ENCODE measurements around the gene UBXN6. TPM values are rescaled to one million over a fixed set of nuclear protein-coding genes. Genes with fewer than 3 reads are reported as not detected.

Gene UBXN6
- total and polyA plus RNA-seq, 5 donors, result 99.8 to 135 (median 123) TPM

GRCh38 chr19:4454747-4455718, 2.6 kb downstream of the UBXN6 start:
- 54% methylated on average over 29 of the region's 29 CpGs for WGBS
- no peak overlapping the region for H3K4me3 ChIP-seq (ENCODE audit: low read length)
- DNase-seq (peak; percentile 36 to 65 (median 60)), ATAC-seq (peak; percentile 3 to 8)
- H3K9me3 ChIP-seq (ENCODE audit: control insufficient read depth, low read length), result no peaks in the 10 kb centered on the region
- H3K4me1 ChIP-seq (ENCODE audit: control insufficient read depth, insufficient read depth, low read length), result peaks cover 16% of the 10 kb centered on the region
- peak overlapping the region; percentile 40 for H3K27ac ChIP-seq (ENCODE audit: low read length)
- no peaks in the 10 kb centered on the region for H3K27me3 ChIP-seq (ENCODE audit: control insufficient read depth, insufficient read depth)
- intact Hi-C loops (cut with DNase I), result loop anchor here in 1 of 4 donors (10.0 kb wide), 1 partner anchor 50 kb away; the partner anchor contains the start of genes CHAF1A and SH3GL1

- ATAC-seq (no peak), DNase-seq (peak in 2 of 3 donors; percentile 48 to 55)
- Histone ChIP-seq H3K9me3 (ENCODE audit: control insufficient read depth, low read length) (no peaks in the 10 kb centered on the region), H3K27ac (ENCODE audit: low read length) (no peak overlapping the region), H3K4me1 (ENCODE audit: control insufficient read depth, insufficient read depth, low read length) (peaks cover 16% of the 10 kb centered on the region), H3K4me3 (ENCODE audit: low read length) (no peak overlapping the region), H3K27me3 (ENCODE audit: control insufficient read depth, insufficient read depth) (no peaks in the 10 kb centered on the region)
- 69% methylated on average over 34 of the region's 34 CpGs for WGBS
- intact Hi-C loops (cut with DNase I), result loop anchor here in 1 of 4 donors (10.0 kb wide), 1 partner anchor 49 kb away; the partner anchor contains the start of genes CHAF1A and SH3GL1
These were observed 4.1 kb downstream of the UBXN6 start for GRCh38 chr19:4453232-4454179.

GRCh38 chr19:4452230-4452990, 5.2 kb downstream of the UBXN6 start:
- DNase-seq, result peak in 2 of 3 donors; percentile 53 to 55

GRCh38 chr19:4449639-4450028, 8.0 kb downstream of the UBXN6 start:
- intact Hi-C loops (cut with DNase I), result loop anchor here in 1 of 4 donors (10.0 kb wide), 1 partner anchor 45 kb away; the partner anchor contains the start of genes CHAF1A and SH3GL1

More at GRCh38 chr19:4452230-4452990, 5.2 kb downstream of the UBXN6 start:
- H3K9me3 ChIP-seq (ENCODE audit: control insufficient read depth, low read length), result no peaks in the 10 kb centered on the region
- no peaks in the 10 kb centered on the region for H3K27me3 ChIP-seq (ENCODE audit: control insufficient read depth, insufficient read depth)
- WGBS, result 90% methylated on average over 24 of the region's 24 CpGs
- H3K4me1 ChIP-seq (ENCODE audit: control insufficient read depth, insufficient read depth, low read length), result peaks cover 16% of the 10 kb centered on the region
- no peak overlapping the region for H3K4me3 ChIP-seq (ENCODE audit: low read length)
- intact Hi-C loops (cut with DNase I), result loop anchor here in 1 of 4 donors (10.0 kb wide), 1 partner anchor 48 kb away; the partner anchor contains the start of genes CHAF1A and SH3GL1
- H3K27ac ChIP-seq (ENCODE audit: low read length), result no peak overlapping the region
- no peak for ATAC-seq

GRCh38 chr19:4449022-4449638, 8.5 kb downstream of the UBXN6 start:
- no peaks in the 10 kb centered on the region for H3K27me3 ChIP-seq (ENCODE audit: control insufficient read depth, insufficient read depth)
- no peaks in the 10 kb centered on the region for H3K9me3 ChIP-seq (ENCODE audit: control insufficient read depth, low read length)
- no peaks in the 10 kb centered on the region for H3K4me1 ChIP-seq (ENCODE audit: control insufficient read depth, insufficient read depth, low read length)
- peak overlapping the region; percentile 21 for H3K27ac ChIP-seq (ENCODE audit: low read length)
- ATAC-seq (peak; percentile 72 to 73), DNase-seq (peak; percentile 79 to 89 (median 86))
- H3K4me3 ChIP-seq (ENCODE audit: low read length), result no peak overlapping the region
- 66% methylated on average over 24 of the region's 24 CpGs for WGBS
- intact Hi-C loops (cut with DNase I), result no loop called here

More at GRCh38 chr19:4449639-4450028, 8.0 kb downstream of the UBXN6 start:
- H3K4me3 ChIP-seq (ENCODE audit: low read length), result no peak overlapping the region
- H3K9me3 ChIP-seq (ENCODE audit: control insufficient read depth, low read length), result no peaks in the 10 kb centered on the region
- ATAC-seq (no peak), DNase-seq (no peak)
- WGBS, result 87% methylated on average over 9 of the region's 9 CpGs
- H3K27ac ChIP-seq (ENCODE audit: low read length), result no peak overlapping the region
- H3K4me1 ChIP-seq (ENCODE audit: control insufficient read depth, insufficient read depth, low read length), result no peaks in the 10 kb centered on the region
- H3K27me3 ChIP-seq (ENCODE audit: control insufficient read depth, insufficient read depth), result no peaks in the 10 kb centered on the region

GRCh38 chr19:4448147-4448985, 9.2 kb downstream of the UBXN6 start:
- WGBS, result 79% methylated on average over 30 of the region's 30 CpGs
- no peak overlapping the region for H3K27ac ChIP-seq (ENCODE audit: low read length)

GRCh38 chr19:4447327-4448146, 10.1 kb downstream of the UBXN6 start:
- no peaks in the 10 kb centered on the region for H3K27me3 ChIP-seq (ENCODE audit: control insufficient read depth, insufficient read depth)
- no peak overlapping the region for H3K27ac ChIP-seq (ENCODE audit: low read length)
- DNase-seq, result no peak
- intact Hi-C loops (cut with DNase I), result no loop called here
- ATAC-seq, result no peak
- H3K9me3 ChIP-seq (ENCODE audit: control insufficient read depth, low read length), result no peaks in the 10 kb centered on the region
- WGBS, result 90% methylated on average over 28 of the region's 28 CpGs
- no peak overlapping the region for H3K4me3 ChIP-seq (ENCODE audit: low read length)
- H3K4me1 ChIP-seq (ENCODE audit: control insufficient read depth, insufficient read depth, low read length), result no peaks in the 10 kb centered on the region

More at GRCh38 chr19:4448147-4448985, 9.2 kb downstream of the UBXN6 start:
- Histone ChIP-seq H3K9me3 (ENCODE audit: control insufficient read depth, low read length) (no peaks in the 10 kb centered on the region), H3K4me3 (ENCODE audit: low read length) (no peak overlapping the region), H3K4me1 (ENCODE audit: control insufficient read depth, insufficient read depth, low read length) (no peaks in the 10 kb centered on the region), H3K27me3 (ENCODE audit: control insufficient read depth, insufficient read depth) (no peaks in the 10 kb centered on the region)
- ATAC-seq (no peak), DNase-seq (peak in 1 of 3 donors; percentile 42)
- intact Hi-C loops (cut with DNase I), result no loop called here

GRCh38 chr19:4446704-4447200, 10.8 kb downstream of the UBXN6 start:
- DNase-seq, result peak in 1 of 3 donors; percentile 61
- intact Hi-C loops (cut with DNase I), result no loop called here
- no peak overlapping the region for H3K27ac ChIP-seq (ENCODE audit: low read length)
- no peak overlapping the region for H3K4me3 ChIP-seq (ENCODE audit: low read length)
- WGBS, result 81% methylated on average over 15 of the region's 15 CpGs
- H3K4me1 ChIP-seq (ENCODE audit: control insufficient read depth, insufficient read depth, low read length), result no peaks in the 10 kb centered on the region
- no peaks in the 10 kb centered on the region for H3K27me3 ChIP-seq (ENCODE audit: control insufficient read depth, insufficient read depth)
- H3K9me3 ChIP-seq (ENCODE audit: control insufficient read depth, low read length), result no peaks in the 10 kb centered on the region
- no peak for ATAC-seq
